Activated naive CD8-positive, alpha-beta T cell (primary cell): Measurements from ENCODE around the gene ADGRG7.

ENCODE experiments used
- H3K27ac Mint-ChIP-seq: one replicate; pipeline ENCODE4 v1.8.0; 2021; ENCODE audit warnings: mixed read lengths
- H3K27me3 Mint-ChIP-seq: one replicate; pipeline ENCODE4 v1.8.0; 2021; ENCODE audit warnings: mixed read lengths
- H3K36me3 Mint-ChIP-seq: one replicate; pipeline ENCODE4 v1.8.0; 2021; ENCODE audit warnings: mixed read lengths
- H3K4me1 Mint-ChIP-seq: one replicate; pipeline ENCODE4 v1.8.0; 2021; ENCODE audit warnings: low read depth, mixed read lengths
- H3K4me3 Mint-ChIP-seq: one replicate; pipeline ENCODE4 v1.8.0; 2021; ENCODE audit warnings: mild to moderate bottlenecking, mixed read lengths
- H3K9me3 Mint-ChIP-seq: one replicate; pipeline ENCODE4 v1.8.0; 2021; ENCODE audit warnings: low read depth, mixed read lengths

ADGRG7 gene

GRCh38 chr3:100695696-100696095, 86.3 kb downstream of the ADGRG7 start:
- no peaks in the 10 kb centered on the region for H3K4me1 Mint-ChIP-seq

GRCh38 chr3:100696161-100696560, 86.8 kb downstream of the ADGRG7 start:
- H3K9me3 Mint-ChIP-seq: no peaks in the 10 kb centered on the region
- H3K27me3 Mint-ChIP-seq: peaks cover 22% of the 10 kb centered on the region
- H3K36me3 Mint-ChIP-seq: no peaks in the 10 kb centered on the region

More at GRCh38 chr3:100695696-100696095, 86.3 kb downstream of the ADGRG7 start:
- Mint-ChIP-seq H3K27me3 (peaks cover 22% of the 10 kb centered on the region), H3K36me3 (no peaks in the 10 kb centered on the region), H3K9me3 (no peaks in the 10 kb centered on the region), H3K27ac (no peak overlapping the region), H3K4me3 (no peak overlapping the region)

DNA sequence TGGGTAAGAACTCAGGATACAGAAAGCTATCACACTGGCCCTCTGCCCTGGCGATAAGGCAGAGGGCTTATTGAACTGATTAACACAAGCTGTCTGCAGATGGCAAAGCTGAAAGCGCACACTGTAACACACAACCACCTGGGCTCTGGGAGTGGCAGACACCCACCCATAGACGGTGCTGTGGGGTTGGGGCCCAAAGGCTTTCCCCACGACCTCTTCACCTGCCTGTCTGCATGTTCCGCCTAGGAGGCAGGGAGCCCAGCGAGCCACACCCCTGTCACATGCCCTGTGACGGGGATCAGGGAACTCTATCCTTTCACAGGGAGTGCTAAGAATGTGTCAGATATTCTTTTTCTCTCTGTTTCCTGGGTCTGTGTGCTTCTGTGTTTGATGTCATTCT, 87.8 kb downstream of the ADGRG7 start:
- H3K27me3 Mint-ChIP-seq: peaks cover 23% of the 10 kb centered on the region
- no peaks in the 10 kb centered on the region for H3K9me3 Mint-ChIP-seq
- H3K4me1 Mint-ChIP-seq: no peaks in the 10 kb centered on the region
- H3K4me3 Mint-ChIP-seq: no peak overlapping the region
- no peak overlapping the region for H3K27ac Mint-ChIP-seq
- H3K36me3 Mint-ChIP-seq: no peaks in the 10 kb centered on the region

More at GRCh38 chr3:100696161-100696560, 86.8 kb downstream of the ADGRG7 start:
- Mint-ChIP-seq H3K4me1 (no peaks in the 10 kb centered on the region), H3K4me3 (no peak overlapping the region), H3K27ac (no peak overlapping the region)

DNA sequence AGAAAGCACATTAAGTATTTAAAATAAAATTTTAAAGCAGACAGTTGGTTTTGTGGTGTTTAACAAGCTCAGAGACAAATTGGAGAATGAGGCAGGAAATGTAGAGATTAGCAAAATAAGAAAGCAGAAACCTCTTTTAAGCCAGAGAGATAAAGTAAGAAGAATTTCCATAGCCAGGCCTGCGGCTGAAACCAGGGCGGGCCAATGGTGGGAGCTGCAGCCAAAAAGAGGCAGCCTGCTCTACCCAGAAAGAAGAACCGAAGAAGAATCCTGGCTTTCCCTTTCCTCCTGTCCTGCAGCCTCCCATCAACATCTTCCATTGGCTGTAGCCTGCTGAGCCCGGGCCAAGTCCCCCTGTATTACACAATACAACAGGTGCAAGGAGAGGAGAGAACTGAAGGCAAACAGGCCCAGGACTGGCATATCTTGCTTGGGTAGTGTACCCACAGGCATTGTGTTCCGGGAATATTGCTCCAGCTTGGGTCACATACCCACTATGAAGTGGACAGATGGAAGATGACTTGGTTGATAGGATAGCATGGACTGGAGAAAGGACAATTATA, 88.4 kb downstream of the ADGRG7 start:
- no peaks in the 10 kb centered on the region for H3K4me1 Mint-ChIP-seq
- no peak overlapping the region for H3K4me3 Mint-ChIP-seq
- peaks cover 24% of the 10 kb centered on the region for H3K27me3 Mint-ChIP-seq
- H3K36me3 Mint-ChIP-seq: no peaks in the 10 kb centered on the region
- H3K27ac Mint-ChIP-seq: no peak overlapping the region
- H3K9me3 Mint-ChIP-seq: no peaks in the 10 kb centered on the region

- Mint-ChIP-seq H3K27ac (no peak overlapping the region), H3K4me3 (no peak overlapping the region), H3K27me3 (peaks cover 23% of the 10 kb centered on the region), H3K4me1 (no peaks in the 10 kb centered on the region), H3K36me3 (no peaks in the 10 kb centered on the region), H3K9me3 (no peaks in the 10 kb centered on the region)
Measured at GRCh38 chr3:100698736-100699135, 89.3 kb downstream of the ADGRG7 start.

DNA sequence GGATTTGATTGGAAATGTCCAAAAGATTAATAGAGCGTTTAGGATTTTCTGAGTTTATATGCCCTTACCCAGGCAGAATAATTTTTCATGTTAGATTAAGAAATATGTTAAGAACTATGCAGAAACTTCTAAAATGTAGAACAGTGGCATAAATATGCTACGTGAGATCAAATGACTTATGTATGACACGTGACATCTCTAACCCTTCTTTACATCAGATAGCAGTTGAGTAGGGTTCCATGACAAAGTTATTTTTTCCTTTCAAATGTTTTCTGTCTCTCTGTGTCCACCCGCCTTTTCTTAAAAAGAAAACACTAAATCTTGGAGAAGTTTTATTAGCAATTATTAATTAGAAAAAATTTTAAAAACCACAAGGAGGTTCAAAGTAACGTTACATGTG, 91.3 kb downstream of the ADGRG7 start:
- Mint-ChIP-seq H3K36me3 (peaks cover 3% of the 10 kb centered on the region), H3K27ac (no peak overlapping the region), H3K4me3 (no peak overlapping the region), H3K27me3 (peaks cover 23% of the 10 kb centered on the region), H3K9me3 (no peaks in the 10 kb centered on the region), H3K4me1 (no peaks in the 10 kb centered on the region)

- H3K4me1 Mint-ChIP-seq: no peaks in the 10 kb centered on the region
- peaks cover 24% of the 10 kb centered on the region for H3K27me3 Mint-ChIP-seq
- no peak overlapping the region for H3K4me3 Mint-ChIP-seq
Measured at GRCh38 chr3:100702082-100702979, 92.9 kb downstream of the ADGRG7 start.

GRCh38 chr3:100702980-100703345, 93.6 kb downstream of the ADGRG7 start:
- Mint-ChIP-seq H3K4me1 (no peaks in the 10 kb centered on the region), H3K36me3 (peaks cover 6% of the 10 kb centered on the region)

More at GRCh38 chr3:100702082-100702979, 92.9 kb downstream of the ADGRG7 start:
- Mint-ChIP-seq H3K36me3 (peaks cover 6% of the 10 kb centered on the region), H3K27ac (no peak overlapping the region), H3K9me3 (no peaks in the 10 kb centered on the region)

GRCh38 chr3:100703865-100704264, 94.5 kb downstream of the ADGRG7 start:
- Mint-ChIP-seq H3K27ac (no peak overlapping the region), H3K9me3 (no peaks in the 10 kb centered on the region), H3K36me3 (peaks cover 6% of the 10 kb centered on the region), H3K4me3 (no peak overlapping the region), H3K27me3 (peaks cover 20% of the 10 kb centered on the region), H3K4me1 (peaks cover 5% of the 10 kb centered on the region)

More at GRCh38 chr3:100702980-100703345, 93.6 kb downstream of the ADGRG7 start:
- Mint-ChIP-seq H3K27ac (no peak overlapping the region), H3K9me3 (no peaks in the 10 kb centered on the region), H3K27me3 (peaks cover 23% of the 10 kb centered on the region), H3K4me3 (no peak overlapping the region)

DNA sequence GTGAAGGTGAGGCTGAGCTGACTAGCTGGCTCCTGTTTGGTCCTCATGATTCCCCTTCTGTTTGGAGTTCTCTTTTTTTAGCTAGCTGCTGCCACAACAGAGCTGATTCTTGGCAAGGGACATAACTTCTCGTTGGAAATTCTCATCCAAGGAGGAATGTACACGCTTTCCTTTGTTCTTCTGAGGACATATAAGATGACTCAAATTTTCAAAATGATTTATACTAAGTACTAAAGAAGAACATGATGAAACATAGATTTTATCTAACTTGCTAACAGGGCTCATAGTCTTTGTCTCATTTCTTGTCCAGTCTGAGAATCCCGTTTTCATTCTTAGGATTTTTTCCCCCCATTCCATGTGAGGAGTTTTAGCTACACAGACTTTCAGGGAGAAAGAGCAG, 97.0 kb downstream of the ADGRG7 start:
- Mint-ChIP-seq H3K9me3 (no peaks in the 10 kb centered on the region), H3K4me3 (no peak overlapping the region), H3K27ac (no peak overlapping the region), H3K27me3 (peaks cover 12% of the 10 kb centered on the region), H3K36me3 (peaks cover 8% of the 10 kb centered on the region), H3K4me1 (peaks cover 18% of the 10 kb centered on the region)

DNA sequence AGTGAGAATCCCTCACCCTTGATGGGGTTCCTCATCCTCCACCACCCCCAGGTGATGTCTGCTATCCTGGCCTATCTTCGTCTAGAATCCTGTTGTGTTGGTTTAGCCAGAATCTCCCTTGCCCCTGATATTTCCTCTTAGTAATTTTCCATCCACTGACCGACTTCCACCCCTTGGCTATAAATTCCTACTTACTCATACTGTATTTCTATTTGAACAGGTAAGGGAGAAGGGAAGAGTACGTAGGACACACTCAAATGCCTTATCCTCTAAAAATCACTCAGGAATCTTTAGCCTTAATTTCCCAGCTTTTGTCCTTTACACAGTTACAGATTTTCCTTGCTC, 99.2 kb downstream of the ADGRG7 start:
- peaks cover 39% of the 10 kb centered on the region for H3K4me1 Mint-ChIP-seq
- peak overlapping the region; percentile 90 for H3K27ac Mint-ChIP-seq
- peak overlapping the region; percentile 88 for H3K4me3 Mint-ChIP-seq
- peaks cover 12% of the 10 kb centered on the region for H3K36me3 Mint-ChIP-seq
- H3K27me3 Mint-ChIP-seq: peaks cover 7% of the 10 kb centered on the region
- no peaks in the 10 kb centered on the region for H3K9me3 Mint-ChIP-seq

- peaks cover 42% of the 10 kb centered on the region for H3K4me1 Mint-ChIP-seq
- peak within 1 kb of the TSS; percentile 90 for H3K27ac Mint-ChIP-seq
- no peaks in the 10 kb centered on the region for H3K9me3 Mint-ChIP-seq
- peaks cover 13% of the 10 kb centered on the region for H3K36me3 Mint-ChIP-seq
- peak within 1 kb of the TSS; percentile 88 for H3K4me3 Mint-ChIP-seq
- H3K27me3 Mint-ChIP-seq: peaks cover 6% of the 10 kb centered on the region
Measured at GRCh38 chr3:100708989-100709841, 99.8 kb downstream of the ADGRG7 start, which contains the start of gene TFG. Gene TFG (plus strand): TSS chr3:100709494. CDS start chr3:100713686, 4,192 bp downstream.

GRCh38 chr3:100709842-100710260, 100.5 kb downstream of the ADGRG7 start:
- H3K4me1 Mint-ChIP-seq: peaks cover 43% of the 10 kb centered on the region
- H3K36me3 Mint-ChIP-seq: peaks cover 13% of the 10 kb centered on the region
- H3K9me3 Mint-ChIP-seq: no peaks in the 10 kb centered on the region
- H3K27ac Mint-ChIP-seq: peak overlapping the region; percentile 52
- H3K4me3 Mint-ChIP-seq: peak overlapping the region; percentile 81
- H3K27me3 Mint-ChIP-seq: peaks cover 6% of the 10 kb centered on the region

DNA sequence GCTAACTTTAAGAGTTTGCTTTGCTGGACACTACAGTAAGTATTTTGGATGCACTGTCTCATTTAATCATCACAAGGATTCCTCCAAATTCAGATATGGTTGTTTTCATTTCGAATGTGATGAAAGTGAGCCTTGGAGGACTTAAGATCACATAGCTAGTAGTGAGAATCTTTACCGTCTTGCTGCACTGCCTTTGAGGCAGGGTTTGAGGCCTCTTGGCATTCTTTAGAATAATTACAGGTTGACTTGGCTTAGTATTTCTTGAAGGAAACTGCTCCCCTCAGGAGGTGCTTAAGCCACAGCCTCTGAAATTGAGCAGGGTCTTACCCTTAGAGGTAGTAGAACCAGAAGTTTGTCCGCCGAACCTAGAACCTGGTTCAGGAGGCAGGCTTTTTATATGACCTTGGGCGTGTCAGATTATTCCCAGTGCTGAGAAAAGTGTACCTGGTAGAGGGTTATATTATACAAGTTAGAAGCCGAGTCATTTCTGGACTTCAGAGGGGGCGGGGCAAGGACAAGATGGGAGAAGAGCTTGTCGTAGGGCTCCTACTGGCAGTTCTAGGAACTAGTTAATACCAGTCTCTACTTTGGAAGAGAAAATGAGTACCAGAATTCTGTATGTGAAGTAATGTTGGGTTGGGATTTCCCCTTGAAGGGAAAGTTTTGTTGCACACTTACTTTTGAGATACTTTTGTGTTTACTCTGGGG, 101.0 kb downstream of the ADGRG7 start:
- peaks cover 6% of the 10 kb centered on the region for H3K27me3 Mint-ChIP-seq
- H3K4me1 Mint-ChIP-seq: peaks cover 49% of the 10 kb centered on the region
- no peaks in the 10 kb centered on the region for H3K9me3 Mint-ChIP-seq
- peak overlapping the region; percentile 81 for H3K4me3 Mint-ChIP-seq
- H3K36me3 Mint-ChIP-seq: peaks cover 18% of the 10 kb centered on the region
- peak overlapping the region; percentile 52 for H3K27ac Mint-ChIP-seq
